ENCODE measurements around the gene SFT2D3. TPM values are rescaled to one million over a fixed set of nuclear protein-coding genes. Genes with fewer than 3 reads are reported as not detected.

SFT2D3 gene
- total RNA-seq, 1 donor = 7.0 TPM

DNA sequence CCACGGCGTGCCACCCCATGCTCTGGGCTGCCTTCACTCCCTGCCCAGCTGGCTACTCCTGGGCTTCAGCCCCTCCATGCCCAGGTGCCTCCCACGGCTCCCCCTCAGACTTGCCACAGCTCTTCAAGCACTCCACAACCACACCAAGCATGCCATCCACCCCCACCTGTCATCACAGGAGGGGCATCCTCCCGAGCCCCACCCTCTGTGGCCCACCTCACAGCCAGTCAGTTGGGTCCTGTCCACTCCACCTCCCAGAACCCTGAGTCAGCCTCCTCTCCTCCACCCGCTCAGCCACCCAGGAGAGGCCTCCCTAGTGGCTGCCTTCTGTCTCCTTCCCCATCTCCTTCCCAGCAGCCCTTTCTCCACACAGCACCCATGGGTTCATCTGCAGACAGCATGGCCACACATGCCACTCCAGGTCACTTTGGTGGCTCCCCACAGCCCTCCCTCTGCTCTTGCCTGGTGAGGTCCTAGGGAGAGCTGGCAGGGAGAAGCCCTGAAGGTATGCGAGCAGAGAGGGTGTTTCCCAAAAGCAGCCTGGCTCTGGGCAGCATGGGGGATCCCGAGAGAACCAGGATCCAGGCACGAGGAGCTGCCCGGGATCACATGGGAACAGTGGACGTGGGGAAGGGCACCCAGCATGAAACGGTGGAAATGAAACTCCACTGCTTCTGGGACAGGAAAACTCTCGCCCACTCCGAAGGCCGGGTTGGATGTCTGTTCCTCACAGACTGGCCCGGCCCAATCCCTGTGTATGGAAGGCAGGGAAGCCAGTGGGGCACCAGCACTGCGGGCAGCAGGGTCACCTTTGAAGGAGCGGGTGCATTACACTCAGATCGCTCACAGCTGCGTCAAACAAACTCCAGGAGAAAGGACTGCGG, 28.7 kb upstream of the SFT2D3 start:
- H3K4me3 ChIP-seq (ENCODE audit: low read depth, low read length) = no peak overlapping the region
- DNase-seq (ENCODE audit: low read depth) = no peak
- TF ChIP-seq CTCF (IDR thresholded peaks at IDR 0.05; ENCODE audit: insufficient read depth, low read length) = no peak

DNA sequence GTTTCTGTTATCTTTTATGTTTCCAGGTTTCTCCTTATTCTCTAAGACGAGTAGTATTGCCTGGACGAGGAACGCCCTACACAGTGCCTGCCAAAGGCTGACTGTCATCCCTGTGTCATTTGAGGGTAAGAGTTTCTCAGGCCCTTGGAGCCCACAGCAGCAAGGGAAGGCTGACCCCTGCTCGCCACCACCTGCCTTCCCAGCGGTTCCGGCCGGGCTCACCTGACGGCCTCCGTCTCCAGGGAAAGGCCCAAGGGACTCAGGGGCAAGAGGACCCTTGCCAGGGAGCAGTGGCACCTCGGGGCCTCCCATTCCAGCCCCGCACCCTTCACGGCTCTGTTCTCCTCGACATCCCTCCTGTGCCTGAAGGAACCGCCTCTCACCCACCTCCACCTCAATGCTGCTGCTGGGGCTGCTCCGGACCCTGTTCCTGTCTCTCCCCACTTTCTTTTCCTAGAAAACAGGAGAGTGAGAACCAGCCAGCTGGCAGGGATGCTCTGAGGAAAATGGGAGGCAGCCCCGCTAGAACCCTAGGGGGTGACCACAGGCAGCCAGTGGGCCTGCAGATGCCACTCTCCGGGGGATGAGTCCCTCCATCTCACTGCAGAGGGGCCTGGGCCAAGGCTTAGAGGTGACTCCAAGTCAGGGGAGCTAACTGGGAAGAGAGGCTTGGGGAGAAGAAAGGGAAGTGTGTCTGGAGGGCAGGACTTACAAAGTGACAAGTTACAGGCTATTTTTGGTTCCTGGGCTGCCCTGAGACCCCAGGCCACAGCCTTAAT, 27.8 kb upstream of the SFT2D3 start:
- DNase-seq (ENCODE audit: low read depth) = peak; percentile 32
- TF ChIP-seq CTCF (IDR thresholded peaks at IDR 0.05; ENCODE audit: insufficient read depth, low read length) = no peak
- peak overlapping the region; percentile 66 for H3K4me3 ChIP-seq (ENCODE audit: low read depth, low read length)

GRCh38 chr2:127674241-127675209, 26.8 kb upstream of the SFT2D3 start:
- no peak for TF ChIP-seq CTCF (IDR thresholded peaks at IDR 0.05; ENCODE audit: insufficient read depth, low read length)
- peak overlapping the region; percentile 66 for H3K4me3 ChIP-seq (ENCODE audit: low read depth, low read length)
- DNase-seq (ENCODE audit: low read depth) = no peak

- peak; percentile 44 for DNase-seq (ENCODE audit: low read depth)
- peak within 1 kb of the TSS; percentile 66 for H3K4me3 ChIP-seq (ENCODE audit: low read depth, low read length)
- peak; percentile 41 for TF ChIP-seq CTCF (IDR thresholded peaks at IDR 0.05; ENCODE audit: insufficient read depth, low read length)
Measured at GRCh38 chr2:127675331-127676261, 25.7 kb upstream of the SFT2D3 start, which contains the start of gene LIMS2. Gene LIMS2 (minus strand): TSS chr2:127675530. CDS start chr2:127675024, 506 bp downstream.

DNA sequence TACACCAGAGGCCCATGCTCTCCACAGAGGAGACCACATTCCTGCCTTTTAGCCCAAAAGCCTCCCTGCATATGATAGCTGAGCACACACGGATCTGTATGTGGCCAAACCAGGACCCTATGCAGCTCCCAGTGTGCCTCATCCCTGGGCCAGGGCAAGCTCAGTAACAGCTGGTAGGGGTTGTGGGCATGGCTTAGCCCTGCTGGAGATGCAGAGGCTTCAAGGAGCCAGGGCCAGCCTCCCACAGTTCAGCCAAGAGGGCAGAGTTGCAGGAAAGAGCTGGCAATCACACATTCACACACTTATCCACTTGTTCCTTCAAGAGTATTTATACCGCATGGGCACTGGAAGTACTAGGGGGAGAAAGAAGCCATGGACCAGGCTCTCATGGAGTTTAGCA, 24.4 kb upstream of the SFT2D3 start:
- DNase-seq (ENCODE audit: low read depth) = no peak
- TF ChIP-seq CTCF (IDR thresholded peaks at IDR 0.05; ENCODE audit: insufficient read depth, low read length) = no peak
- no peak overlapping the region for H3K4me3 ChIP-seq (ENCODE audit: low read depth, low read length)

All from fibroblast of the aortic adventitia (primary cell).